ENCODE measurements around the gene SH2D6.

SH2D6 gene

DNA sequence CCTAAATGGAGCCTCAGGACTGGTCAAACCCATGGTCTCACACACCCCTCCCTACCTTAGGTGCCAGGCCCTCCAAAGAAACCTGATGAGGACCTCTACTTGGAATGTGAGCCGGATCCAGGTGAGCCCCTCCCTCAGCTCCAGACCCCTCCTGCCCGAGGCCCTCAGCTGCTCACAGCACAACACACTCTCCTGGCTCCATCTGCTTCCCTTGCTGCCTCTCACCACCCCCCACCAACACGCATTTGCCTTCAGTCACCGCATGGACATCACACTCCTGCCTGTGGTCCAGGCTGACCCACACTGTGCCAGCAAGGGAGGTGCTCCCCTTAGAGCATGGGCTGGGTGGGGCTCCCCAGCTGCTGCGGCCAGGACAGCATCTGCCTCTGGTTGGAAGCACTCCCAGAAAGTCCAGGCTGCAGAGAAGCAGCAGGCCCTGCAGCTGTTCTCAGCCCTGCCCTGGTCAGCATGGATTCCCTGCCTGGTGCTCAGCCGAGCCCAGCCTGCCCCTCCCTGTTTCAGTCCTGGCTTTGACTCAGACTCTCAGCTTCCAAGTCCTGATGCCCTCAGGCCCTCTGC lies 15.1 kb downstream of the SH2D6 start:
- Mint-ChIP-seq H3K27ac (peak overlapping the region; percentile 72), H3K4me3 (peak overlapping the region; percentile 20), H3K4me1 (peaks cover 81% of the 10 kb centered on the region), H3K9me3 (no peaks in the 10 kb centered on the region), H3K27me3 (ENCODE audit: low read depth, poor library complexity) (peaks cover 5% of the 10 kb centered on the region), H3K36me3 (ENCODE audit: low read depth) (no peaks in the 10 kb centered on the region)
- no peak for TF ChIP-seq CTCF (IDR thresholded peaks at IDR 0.05)
- DNase-seq, result no peak

- DNase-seq, result no peak
- Mint-ChIP-seq H3K36me3 (ENCODE audit: low read depth) (no peaks in the 10 kb centered on the region), H3K4me1 (peaks cover 82% of the 10 kb centered on the region), H3K27ac (no peak overlapping the region), H3K27me3 (ENCODE audit: low read depth, poor library complexity) (peaks cover 7% of the 10 kb centered on the region), H3K4me3 (no peak overlapping the region), H3K9me3 (no peaks in the 10 kb centered on the region)
- no peak for TF ChIP-seq CTCF (IDR thresholded peaks at IDR 0.05)
Observed at GRCh38 chr2:85434696-85435095, 16.2 kb downstream of the SH2D6 start.

DNA sequence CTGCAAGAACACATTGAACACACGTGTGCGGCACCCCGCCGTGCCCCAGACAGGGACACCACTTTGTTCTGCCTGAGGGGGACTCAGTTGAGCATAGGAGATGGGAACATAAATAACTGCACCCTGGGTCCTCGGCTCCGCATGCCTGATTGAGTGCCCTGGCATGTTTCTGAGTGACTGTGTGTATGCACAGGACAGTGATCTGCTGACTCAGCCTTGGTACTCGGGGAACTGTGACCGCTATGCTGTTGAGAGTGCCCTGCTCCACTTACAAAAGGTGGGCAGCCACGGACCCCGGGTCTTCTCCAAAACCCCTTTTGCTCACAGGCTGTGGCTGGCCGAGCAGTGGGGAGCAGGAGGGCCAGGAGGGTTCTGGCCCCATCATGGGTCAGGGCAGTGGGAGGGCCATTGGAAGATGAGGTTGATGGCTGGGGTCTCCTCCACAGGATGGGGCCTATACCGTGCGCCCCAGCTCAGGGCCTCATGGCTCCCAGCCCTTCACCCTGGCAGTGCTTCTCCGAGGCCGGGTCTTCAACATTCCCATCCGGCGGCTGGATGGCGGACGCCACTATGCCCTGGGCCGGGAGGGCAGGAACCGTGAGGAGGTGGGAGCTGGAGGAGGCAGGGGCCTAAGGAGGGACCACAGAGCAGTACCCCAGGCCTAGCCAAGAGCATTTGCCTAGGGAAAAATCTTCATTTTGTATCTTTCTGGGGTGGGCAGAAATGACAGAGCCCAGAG lies 16.9 kb downstream of the SH2D6 start:
- DNase-seq, result no peak
- Mint-ChIP-seq H3K27me3 (ENCODE audit: low read depth, poor library complexity) (peaks cover 7% of the 10 kb centered on the region), H3K4me1 (peaks cover 76% of the 10 kb centered on the region), H3K4me3 (no peak overlapping the region), H3K9me3 (no peaks in the 10 kb centered on the region), H3K36me3 (ENCODE audit: low read depth) (no peaks in the 10 kb centered on the region), H3K27ac (no peak overlapping the region)
- no peak for TF ChIP-seq CTCF (IDR thresholded peaks at IDR 0.05)

GRCh38 chr2:85435981-85436835 lies 17.7 kb downstream of the SH2D6 start:
- peaks cover 70% of the 10 kb centered on the region for H3K4me1 Mint-ChIP-seq
- DNase-seq, result no peak
- no peaks in the 10 kb centered on the region for H3K9me3 Mint-ChIP-seq
- H3K4me3 Mint-ChIP-seq, result no peak overlapping the region
- H3K27me3 Mint-ChIP-seq (ENCODE audit: low read depth, poor library complexity), result peaks cover 7% of the 10 kb centered on the region
- no peak for TF ChIP-seq CTCF (IDR thresholded peaks at IDR 0.05)
- no peaks in the 10 kb centered on the region for H3K36me3 Mint-ChIP-seq (ENCODE audit: low read depth)
- H3K27ac Mint-ChIP-seq, result no peak overlapping the region

DNA sequence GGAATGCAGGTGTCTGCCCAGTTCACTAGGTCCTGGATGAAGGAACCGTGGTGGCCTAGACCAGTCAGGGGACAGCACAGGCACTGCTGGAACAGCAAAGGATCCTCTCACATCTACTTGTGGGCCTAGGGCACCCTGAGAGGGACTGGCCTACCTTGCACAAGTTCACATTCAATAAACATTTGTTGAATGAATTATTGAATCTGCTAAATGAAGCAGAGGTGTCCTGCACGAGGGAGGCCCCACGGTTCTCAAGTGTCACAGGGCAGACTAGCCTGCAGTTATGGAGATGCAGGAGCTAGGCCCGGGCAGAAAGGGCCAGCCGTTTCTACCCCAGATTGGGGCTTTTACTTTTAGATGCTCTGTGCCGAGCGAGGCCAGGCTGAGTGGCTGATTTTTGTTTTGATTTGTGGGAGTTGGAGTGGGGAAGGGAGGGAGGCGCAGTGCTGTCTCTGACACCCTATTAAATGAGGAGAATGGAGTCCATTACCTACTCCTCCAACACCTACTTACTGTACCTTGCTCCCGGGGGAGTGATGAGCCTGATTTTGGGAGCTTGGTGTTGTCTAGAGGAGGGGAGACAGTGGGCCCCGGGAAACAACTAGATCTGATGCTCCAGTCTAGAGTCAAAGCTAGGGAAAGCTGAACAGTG lies 18.4 kb downstream of the SH2D6 start:
- Mint-ChIP-seq H3K27ac (peak overlapping the region; percentile 93), H3K4me3 (peak overlapping the region; percentile 78), H3K36me3 (ENCODE audit: low read depth) (no peaks in the 10 kb centered on the region), H3K9me3 (no peaks in the 10 kb centered on the region), H3K4me1 (peaks cover 63% of the 10 kb centered on the region), H3K27me3 (ENCODE audit: low read depth, poor library complexity) (peaks cover 7% of the 10 kb centered on the region)
- no peak for DNase-seq
- TF ChIP-seq CTCF (IDR thresholded peaks at IDR 0.05), result no peak
